Ishikawa (cell line): ENCODE results near the gene TOX2.

Source experiments
- CEBPB ChIP-seq: IDR thresholded peaks from 2 replicates; pipeline ENCODE4 v1.6.1; 2012
- CREB1 ChIP-seq: IDR thresholded peaks from 2 replicates; pipeline ENCODE4 v1.6.1; 2012; ENCODE audit warnings: low read depth
- EGR1 ChIP-seq: IDR thresholded peaks from 2 replicates; pipeline ENCODE4 v1.6.1; 2012
- EP300 ChIP-seq: IDR thresholded peaks from 2 replicates; pipeline ENCODE4 v1.6.1; 2012; ENCODE audit warnings: borderline replicate concordance
- FOXM1 ChIP-seq: IDR thresholded peaks from 2 replicates; pipeline ENCODE4 v1.6.1; 2012; ENCODE audit warnings: low read depth, borderline replicate concordance
- MAX ChIP-seq: IDR thresholded peaks from 2 replicates; pipeline ENCODE4 v1.6.1; 2012
- NFIC ChIP-seq: IDR thresholded peaks from 2 replicates; pipeline ENCODE4 v1.6.1; 2012
- RAD21 ChIP-seq: IDR thresholded peaks from 2 replicates; pipeline ENCODE4 v1.6.1; 2012; ENCODE audit warnings: low read depth
- TAF1 ChIP-seq: IDR thresholded peaks from 2 replicates; pipeline ENCODE4 v1.6.1; 2012; ENCODE audit warnings: low read depth, mild to moderate bottlenecking
- TCF12 ChIP-seq: IDR thresholded peaks from 2 replicates; pipeline ENCODE4 v1.6.1; 2012; ENCODE audit warnings: low read depth
- TEAD4 ChIP-seq: IDR thresholded peaks from 2 replicates; pipeline ENCODE4 v1.6.1; 2012
- YY1 ChIP-seq: IDR thresholded peaks from 2 replicates; pipeline ENCODE4 v1.6.1; 2012; ENCODE audit warnings: low read depth
- ZBTB7A ChIP-seq: IDR thresholded peaks from 2 replicates; pipeline ENCODE4 v1.6.1; 2012; ENCODE audit warnings: low read depth
- TF ChIP-seq, protein P1 (sequence below): IDR thresholded peaks from 2 replicates; pipeline ENCODE4 v1.6.1; 2012
- TF ChIP-seq, protein P2 (sequence below): IDR thresholded peaks from 2 replicates; pipeline ENCODE4 v1.6.1; 2012; ENCODE audit warnings: low read depth, mild to moderate bottlenecking

Gene TOX2

GRCh38 chr20:44036441-44036840, 121.8 kb downstream of the TOX2 start:
- no peak for TF ChIP-seq CREB1
- no peak for TF ChIP-seq EP300
- no peak for TF ChIP-seq RAD21
- TF ChIP-seq FOXM1 = no peak
- no peak for TF ChIP-seq TAF1
- no peak for TF ChIP-seq ZBTB7A
- no peak for TF ChIP-seq YY1
- TF ChIP-seq CEBPB = no peak
- TF ChIP-seq, protein P1, sequence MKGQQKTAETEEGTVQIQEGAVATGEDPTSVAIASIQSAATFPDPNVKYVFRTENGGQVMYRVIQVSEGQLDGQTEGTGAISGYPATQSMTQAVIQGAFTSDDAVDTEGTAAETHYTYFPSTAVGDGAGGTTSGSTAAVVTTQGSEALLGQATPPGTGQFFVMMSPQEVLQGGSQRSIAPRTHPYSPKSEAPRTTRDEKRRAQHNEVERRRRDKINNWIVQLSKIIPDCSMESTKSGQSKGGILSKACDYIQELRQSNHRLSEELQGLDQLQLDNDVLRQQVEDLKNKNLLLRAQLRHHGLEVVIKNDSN = no peak
- no peak for TF ChIP-seq NFIC
- TF ChIP-seq MAX = no peak
- TF ChIP-seq EGR1 = no peak

- TF ChIP-seq CREB1 (no peak), CEBPB (no peak), EP300 (no peak), EGR1 (no peak), MAX (no peak), YY1 (no peak), FOXM1 (no peak), TAF1 (no peak), TEAD4 (no peak), RAD21 (no peak), TCF12 (no peak), ZBTB7A (no peak), NFIC (no peak)
- TF ChIP-seq, protein P1 = no peak
- TF ChIP-seq, protein P2, sequence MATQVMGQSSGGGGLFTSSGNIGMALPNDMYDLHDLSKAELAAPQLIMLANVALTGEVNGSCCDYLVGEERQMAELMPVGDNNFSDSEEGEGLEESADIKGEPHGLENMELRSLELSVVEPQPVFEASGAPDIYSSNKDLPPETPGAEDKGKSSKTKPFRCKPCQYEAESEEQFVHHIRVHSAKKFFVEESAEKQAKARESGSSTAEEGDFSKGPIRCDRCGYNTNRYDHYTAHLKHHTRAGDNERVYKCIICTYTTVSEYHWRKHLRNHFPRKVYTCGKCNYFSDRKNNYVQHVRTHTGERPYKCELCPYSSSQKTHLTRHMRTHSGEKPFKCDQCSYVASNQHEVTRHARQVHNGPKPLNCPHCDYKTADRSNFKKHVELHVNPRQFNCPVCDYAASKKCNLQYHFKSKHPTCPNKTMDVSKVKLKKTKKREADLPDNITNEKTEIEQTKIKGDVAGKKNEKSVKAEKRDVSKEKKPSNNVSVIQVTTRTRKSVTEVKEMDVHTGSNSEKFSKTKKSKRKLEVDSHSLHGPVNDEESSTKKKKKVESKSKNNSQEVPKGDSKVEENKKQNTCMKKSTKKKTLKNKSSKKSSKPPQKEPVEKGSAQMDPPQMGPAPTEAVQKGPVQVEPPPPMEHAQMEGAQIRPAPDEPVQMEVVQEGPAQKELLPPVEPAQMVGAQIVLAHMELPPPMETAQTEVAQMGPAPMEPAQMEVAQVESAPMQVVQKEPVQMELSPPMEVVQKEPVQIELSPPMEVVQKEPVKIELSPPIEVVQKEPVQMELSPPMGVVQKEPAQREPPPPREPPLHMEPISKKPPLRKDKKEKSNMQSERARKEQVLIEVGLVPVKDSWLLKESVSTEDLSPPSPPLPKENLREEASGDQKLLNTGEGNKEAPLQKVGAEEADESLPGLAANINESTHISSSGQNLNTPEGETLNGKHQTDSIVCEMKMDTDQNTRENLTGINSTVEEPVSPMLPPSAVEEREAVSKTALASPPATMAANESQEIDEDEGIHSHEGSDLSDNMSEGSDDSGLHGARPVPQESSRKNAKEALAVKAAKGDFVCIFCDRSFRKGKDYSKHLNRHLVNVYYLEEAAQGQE = no peak
Measured at GRCh38 chr20:44038681-44039123, 124.0 kb downstream of the TOX2 start.

GRCh38 chr20:44039147-44039546, 124.5 kb downstream of the TOX2 start:
- TF ChIP-seq, protein P2 = no peak
- TF ChIP-seq CREB1 (no peak), YY1 (no peak), EGR1 (no peak), TCF12 (no peak), NFIC (no peak), TAF1 (no peak), TEAD4 (no peak), ZBTB7A (no peak), EP300 (no peak), FOXM1 (no peak), CEBPB (no peak), RAD21 (no peak), MAX (no peak)
- TF ChIP-seq, protein P1 = no peak

DNA sequence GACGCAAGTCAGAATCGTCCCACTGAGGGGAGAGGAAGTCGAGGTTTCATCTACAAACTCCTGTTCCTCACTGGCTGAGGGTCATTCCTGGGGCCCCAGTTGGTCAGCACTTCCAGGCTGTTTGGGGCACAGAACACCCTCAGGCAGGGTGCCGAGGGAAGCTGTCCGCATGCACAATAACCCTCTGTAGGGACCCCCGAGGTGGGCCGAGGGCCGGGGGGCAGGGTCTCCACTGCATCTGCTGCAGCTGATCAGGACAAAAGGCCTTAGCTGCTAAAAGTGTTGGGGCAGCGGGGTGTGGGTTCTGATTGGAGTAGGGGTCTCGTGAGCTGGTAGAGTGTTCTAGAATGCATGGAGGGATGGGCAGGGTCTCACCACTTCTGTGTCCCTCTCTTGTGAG, 125.1 kb downstream of the TOX2 start:
- TF ChIP-seq CREB1 (no peak), TCF12 (no peak), TEAD4 (no peak), MAX (no peak), YY1 (no peak), RAD21 (no peak), TAF1 (no peak), CEBPB (no peak), FOXM1 (no peak), NFIC (no peak)
- TF ChIP-seq, protein P2 = no peak
- TF ChIP-seq, protein P1 = no peak
